Trophoblast cell (in vitro differentiated cells and primary cell): ENCODE measurements around the gene QSOX2.

Experiments used
- DNase-seq, 2 donors: peaks; one replicate each; pipeline ENCODE4 v3.0.0-alpha.2; 2016
- H2AFZ ChIP-seq: 2 replicates; pipeline ENCODE4 v1.6.1; 2013; ENCODE audit warnings: low read length, moderate library complexity, mild to moderate bottlenecking; ENCODE audit not compliant: insufficient read depth, poor library complexity
- H2AK5ac ChIP-seq: 2 replicates; pipeline ENCODE4 v1.6.1; 2013; ENCODE audit warnings: mild to moderate bottlenecking, low read length
- H2BK120ac ChIP-seq: 2 replicates; pipeline ENCODE4 v1.6.1; 2013; ENCODE audit warnings: low read length, mild to moderate bottlenecking, moderate library complexity; ENCODE audit not compliant: insufficient read depth, poor library complexity
- H2BK12ac ChIP-seq: 2 replicates; pipeline ENCODE4 v1.6.1; 2013; ENCODE audit warnings: mild to moderate bottlenecking, low read length, moderate library complexity
- H2BK5ac ChIP-seq: 2 replicates; pipeline ENCODE4 v1.6.1; 2013; ENCODE audit warnings: low read length, low read depth, moderate library complexity, mild to moderate bottlenecking; ENCODE audit not compliant: poor library complexity
- H3K14ac ChIP-seq: 2 replicates; pipeline ENCODE4 v1.6.1; 2013; ENCODE audit warnings: mild to moderate bottlenecking, low read length
- H3K18ac ChIP-seq: 2 replicates; pipeline ENCODE4 v1.6.1; 2013; ENCODE audit warnings: mild to moderate bottlenecking, low read length
- H3K23ac ChIP-seq: 2 replicates; pipeline ENCODE4 v1.6.1; 2013; ENCODE audit warnings: low read length
- H3K27ac ChIP-seq: 2 replicates; pipeline ENCODE4 v1.5.1; 2013; ENCODE audit warnings: low read depth, mild to moderate bottlenecking, inconsistent platforms, low read length, moderate library complexity
- H3K27me3 ChIP-seq: 2 replicates; pipeline ENCODE4 v1.6.1; 2013; ENCODE audit warnings: inconsistent platforms, mild to moderate bottlenecking, low read length, moderate library complexity; ENCODE audit not compliant: insufficient read depth
- H3K36me3 ChIP-seq, 2 experiments: 1 replicate in 1 of 2; 2 replicates in 1 of 2; pipeline ENCODE4 v1.6.1; 2013; ENCODE audit warnings: low read length in 2 of 2, mild to moderate bottlenecking in 2 of 2, moderate library complexity in 1 of 2; ENCODE audit not compliant: insufficient read depth in 2 of 2, control insufficient read depth in 1 of 2
- H3K4ac ChIP-seq: 2 replicates; pipeline ENCODE4 v1.6.1; 2013; ENCODE audit warnings: low read depth, mild to moderate bottlenecking, low read length, moderate library complexity
- H3K4me1 ChIP-seq, 2 experiments: 1 replicate in 1 of 2; 2 replicates in 1 of 2; pipeline ENCODE4 v1.6.1; 2013; ENCODE audit warnings: low read length in 2 of 2, mild to moderate bottlenecking in 2 of 2, moderate library complexity in 1 of 2; ENCODE audit not compliant: insufficient read depth in 2 of 2, control insufficient read depth in 1 of 2
- H3K4me2 ChIP-seq: 2 replicates; pipeline ENCODE4 v1.6.1; 2013; ENCODE audit warnings: inconsistent platforms, mild to moderate bottlenecking, low read length, moderate library complexity
- H3K4me3 ChIP-seq: 2 replicates; pipeline ENCODE4 v1.5.1; 2013; ENCODE audit warnings: mild to moderate bottlenecking, low read depth, low read length, inconsistent platforms
- H3K79me1 ChIP-seq: one replicate; pipeline ENCODE4 v1.6.1; 2013; ENCODE audit warnings: low read length
- H3K79me2 ChIP-seq: 2 replicates; pipeline ENCODE4 v1.6.1; 2013; ENCODE audit warnings: low read length, mild to moderate bottlenecking; ENCODE audit not compliant: control insufficient read depth, insufficient read depth, poor library complexity
- H3K9ac ChIP-seq: 2 replicates; pipeline ENCODE4 v1.6.1; 2013; ENCODE audit warnings: mild to moderate bottlenecking, low read length
- H3K9me3 ChIP-seq: 2 replicates; pipeline ENCODE4 v1.6.1; 2013; ENCODE audit warnings: low read depth, mild to moderate bottlenecking, control low read depth, inconsistent platforms, low read length; ENCODE audit not compliant: insufficient read depth
- H4K12ac ChIP-seq: 2 replicates; pipeline ENCODE4 v1.6.1; 2013; ENCODE audit warnings: low read depth, mild to moderate bottlenecking, low read length, moderate library complexity
- H4K8ac ChIP-seq: 2 replicates; pipeline ENCODE4 v1.6.1; 2013; ENCODE audit warnings: low read depth, mild to moderate bottlenecking, low read length, moderate library complexity
- H4K91ac ChIP-seq: one replicate; pipeline ENCODE4 v1.6.1; 2013; ENCODE audit warnings: low read depth, mild to moderate bottlenecking, low read length, moderate library complexity
- WGBS: extraction: QIAGEN DNeasy Blood & Tissue Kit; methylation state at CpG from one replicate; pipeline ENCODE4 v1.1.7; 2013; ENCODE audit warnings: missing lambda C conversion rate; ENCODE audit not compliant: insufficient read length, insufficient coverage; ENCODE audit errors: extremely low coverage; 5-methylcytosine and 5-hydroxymethylcytosine counted together

QSOX2 gene

GRCh38 chr9:136198605-136199083 lies 47.0 kb downstream of the QSOX2 start:
- no peak overlapping the region for H4K8ac ChIP-seq
- H2BK120ac ChIP-seq: no peak overlapping the region
- no peaks in the 10 kb centered on the region for H3K79me1 ChIP-seq
- H4K91ac ChIP-seq: no peak overlapping the region
- no peaks in the 10 kb centered on the region for H3K79me2 ChIP-seq
- no peak overlapping the region for H2AK5ac ChIP-seq
- H2AFZ ChIP-seq: no peak overlapping the region
- H3K36me3 ChIP-seq: no peaks in the 10 kb centered on the region
- no peak overlapping the region for H3K4ac ChIP-seq
- no peak for DNase-seq
- peaks cover 94% of the 10 kb centered on the region for H3K27me3 ChIP-seq
- no peak overlapping the region for H3K18ac ChIP-seq
- H2BK5ac ChIP-seq: no peak overlapping the region
- no CpG with 5 or more reads among the region's 62 CpGs for WGBS
- no peak overlapping the region for H2BK12ac ChIP-seq
- peaks cover 22% of the 10 kb centered on the region for H3K9me3 ChIP-seq
- no peak overlapping the region for H3K9ac ChIP-seq
- no peaks in the 10 kb centered on the region for H3K4me1 ChIP-seq
- no peak overlapping the region for H3K4me3 ChIP-seq
- H3K4me2 ChIP-seq: no peak overlapping the region
- no peak overlapping the region for H4K12ac ChIP-seq
- no peak overlapping the region for H3K14ac ChIP-seq
- H3K23ac ChIP-seq: no peak overlapping the region
- H3K27ac ChIP-seq: no peak overlapping the region

- no peak overlapping the region for H2BK120ac ChIP-seq
- H3K23ac ChIP-seq: no peak overlapping the region
- DNase-seq: no peak
- H4K8ac ChIP-seq: no peak overlapping the region
- H3K27ac ChIP-seq: no peak overlapping the region
- H3K79me2 ChIP-seq: no peaks in the 10 kb centered on the region
- peaks cover 93% of the 10 kb centered on the region for H3K27me3 ChIP-seq
- H3K4me2 ChIP-seq: no peak overlapping the region
- no peak overlapping the region for H3K4ac ChIP-seq
- no peak overlapping the region for H2BK12ac ChIP-seq
- H2BK5ac ChIP-seq: no peak overlapping the region
- no peaks in the 10 kb centered on the region for H3K4me1 ChIP-seq
- H4K12ac ChIP-seq: no peak overlapping the region
- no peaks in the 10 kb centered on the region for H3K36me3 ChIP-seq
- H3K4me3 ChIP-seq: no peak overlapping the region
- H2AFZ ChIP-seq: no peak overlapping the region
- H3K9ac ChIP-seq: no peak overlapping the region
- H4K91ac ChIP-seq: no peak overlapping the region
- no peaks in the 10 kb centered on the region for H3K79me1 ChIP-seq
- peaks cover 24% of the 10 kb centered on the region for H3K9me3 ChIP-seq
- H2AK5ac ChIP-seq: no peak overlapping the region
- H3K14ac ChIP-seq: no peak overlapping the region
- no CpG with 5 or more reads among the region's 18 CpGs for WGBS
- H3K18ac ChIP-seq: no peak overlapping the region
Observed at GRCh38 chr9:136197930-136198604, 47.5 kb downstream of the QSOX2 start.

DNA sequence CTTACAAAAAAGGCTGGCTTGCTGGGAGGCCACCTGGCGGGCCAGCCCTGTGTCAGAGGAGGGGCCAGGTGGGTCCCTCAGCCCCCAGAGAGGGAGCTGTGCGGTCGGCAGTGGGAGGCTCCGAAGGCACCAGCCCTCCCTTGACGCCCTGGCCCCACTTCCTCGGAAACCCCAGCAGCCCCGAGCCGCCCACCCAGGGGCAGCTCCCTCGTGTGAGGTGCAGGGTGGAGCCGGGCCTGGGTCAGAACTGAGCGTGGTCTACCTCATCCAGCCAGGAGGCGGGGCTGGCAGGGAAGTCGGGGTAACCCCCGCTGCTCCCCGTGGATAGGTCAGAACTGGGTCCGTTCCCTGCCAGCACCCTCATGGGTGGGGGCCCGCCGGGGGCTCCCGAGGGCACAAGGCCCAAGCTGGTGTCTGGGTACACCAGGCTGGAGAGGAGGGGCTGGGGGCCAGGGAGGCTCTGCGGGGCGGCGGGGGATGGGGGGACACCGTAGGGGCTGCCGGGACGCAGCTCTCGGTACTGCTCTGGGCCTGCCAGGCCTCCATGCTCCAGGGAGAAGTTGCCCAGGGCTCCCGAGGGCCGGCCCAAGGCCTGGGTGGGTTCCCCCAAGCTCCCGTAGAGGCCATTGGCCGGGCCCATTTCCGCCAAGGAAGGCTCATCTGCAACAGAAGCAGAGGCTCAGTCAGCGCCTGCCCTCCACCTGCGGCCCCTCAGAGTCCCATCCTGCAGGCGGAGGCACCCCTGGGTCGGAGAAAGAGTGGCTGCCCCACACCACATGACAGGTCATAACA lies 48.3 kb downstream of the QSOX2 start:
- Histone ChIP-seq H3K27me3 (peaks cover 93% of the 10 kb centered on the region), H2AFZ (no peak overlapping the region), H3K4ac (no peak overlapping the region), H3K14ac (no peak overlapping the region), H4K91ac (no peak overlapping the region), H3K18ac (no peak overlapping the region), H2BK5ac (no peak overlapping the region), H3K9ac (no peak overlapping the region), H3K4me1 (no peaks in the 10 kb centered on the region), H2BK120ac (no peak overlapping the region), H3K79me1 (no peaks in the 10 kb centered on the region), H4K12ac (no peak overlapping the region), H3K23ac (no peak overlapping the region), H3K9me3 (peaks cover 24% of the 10 kb centered on the region), H3K79me2 (no peaks in the 10 kb centered on the region), H2BK12ac (no peak overlapping the region), H3K4me3 (no peak overlapping the region), H3K4me2 (no peak overlapping the region), H2AK5ac (no peak overlapping the region), H3K36me3 (no peaks in the 10 kb centered on the region), H3K27ac (no peak overlapping the region), H4K8ac (no peak overlapping the region)
- no CpG with 5 or more reads among the region's 35 CpGs for WGBS
- DNase-seq: no peak

DNA sequence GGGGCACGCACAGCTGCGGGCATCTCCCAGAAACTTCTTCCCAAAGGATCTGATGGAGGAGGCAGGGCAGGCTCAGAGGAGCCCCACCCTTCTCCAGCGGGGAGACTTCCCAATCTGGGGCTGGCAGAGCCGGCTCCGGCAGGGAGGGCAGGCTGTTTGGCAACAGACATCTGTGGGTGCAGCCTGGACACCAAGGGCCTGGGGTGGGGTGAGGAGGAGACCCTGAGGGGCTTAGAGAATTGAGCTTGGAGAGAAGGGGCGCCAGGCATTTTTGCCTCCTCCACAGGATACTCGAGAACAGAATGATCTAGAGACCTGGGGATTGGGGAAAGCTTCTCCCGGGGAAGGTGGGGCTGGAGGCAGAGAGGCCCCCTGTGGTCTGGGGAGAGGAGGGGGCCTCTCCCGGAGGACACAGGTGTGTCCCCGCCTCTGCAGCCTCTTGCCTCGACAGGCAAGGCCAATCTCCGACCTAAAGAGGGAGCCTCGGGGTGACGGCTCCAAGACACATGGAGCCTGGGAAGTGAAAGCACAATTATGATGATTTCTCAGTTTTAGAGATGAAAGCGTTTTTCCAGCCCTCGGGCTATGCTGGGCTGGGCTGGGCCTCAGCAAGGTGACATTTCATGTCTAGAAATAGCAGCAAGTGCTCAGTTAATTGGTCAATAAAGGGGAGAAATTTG lies 49.1 kb downstream of the QSOX2 start:
- H3K4me3 ChIP-seq: no peak overlapping the region
- no peak overlapping the region for H3K18ac ChIP-seq
- peaks cover 89% of the 10 kb centered on the region for H3K27me3 ChIP-seq
- H3K27ac ChIP-seq: no peak overlapping the region
- peaks cover 24% of the 10 kb centered on the region for H3K9me3 ChIP-seq
- no peak overlapping the region for H2AFZ ChIP-seq
- no peaks in the 10 kb centered on the region for H3K4me1 ChIP-seq
- no peak overlapping the region for H2BK120ac ChIP-seq
- DNase-seq: no peak
- H3K4ac ChIP-seq: no peak overlapping the region
- no peak overlapping the region for H4K91ac ChIP-seq
- H3K23ac ChIP-seq: no peak overlapping the region
- no peaks in the 10 kb centered on the region for H3K79me2 ChIP-seq
- no peaks in the 10 kb centered on the region for H3K36me3 ChIP-seq
- no CpG with 5 or more reads among the region's 16 CpGs for WGBS
- no peaks in the 10 kb centered on the region for H3K79me1 ChIP-seq
- no peak overlapping the region for H2BK5ac ChIP-seq
- no peak overlapping the region for H3K9ac ChIP-seq
- no peak overlapping the region for H4K12ac ChIP-seq
- H4K8ac ChIP-seq: no peak overlapping the region
- H3K14ac ChIP-seq: no peak overlapping the region
- no peak overlapping the region for H3K4me2 ChIP-seq
- H2AK5ac ChIP-seq: no peak overlapping the region
- no peak overlapping the region for H2BK12ac ChIP-seq
